ENCODE data around the gene PAPPA2. TPM values are rescaled to one million over a fixed set of nuclear protein-coding genes. Genes with fewer than 3 reads are reported as not detected.

PAPPA2 gene
- total and polyA plus RNA-seq, 2 of the 8 experiments (the other 6 are each of a cell fraction or from before 2014, with no cell fraction given): 0.08 to 0.88 TPM

- Histone ChIP-seq H3K79me2 (ENCODE audit: control insufficient read depth in 1 of 2, insufficient read depth in 2 of 2, low read length in 2 of 2) (no peaks in the 10 kb centered on the region), H3K79me1 (ENCODE audit: low read depth, low read length) (no peaks in the 10 kb centered on the region), H2BK15ac (ENCODE audit: low read length) (no peak overlapping the region), H3K4me2 (ENCODE audit: insufficient read depth in 1 of 2, low read depth in 2 of 2, low read length in 2 of 2) (no peak overlapping the region), H3K23ac (ENCODE audit: insufficient read length) (no peak overlapping the region), H4K8ac (ENCODE audit: extremely low read depth, insufficient read depth, low read length) (no peak overlapping the region), H3K4ac (replicated peaks; ENCODE audit: insufficient read length, low read depth, low read length) (no peak overlapping the region), H2BK5ac (ENCODE audit: low read depth, low read length) (no peak overlapping the region), H3K4me1 (replicated peaks in 1 of 4; ENCODE audit: control insufficient read depth in 3 of 4, insufficient read depth in 4 of 4, low read length in 3 of 4) (peaks cover 0 to 7% (median 5%) of the 10 kb centered on the region in 4 experiments; a peak in 4 of 7 replicates), H3K56ac (replicated peaks; ENCODE audit: insufficient read length, low read depth, low read length) (no peak overlapping the region), H3K9me3 (ENCODE audit: insufficient read depth in 2 of 2, low read depth in 1 of 2, low read length in 1 of 2) (no peaks in the 10 kb centered on the region), H2BK20ac (ENCODE audit: low read length) (no peak overlapping the region), H3K9ac (replicated peaks in 1 of 4; ENCODE audit: extremely low read depth in 1 of 4, low read depth in 3 of 4, low read length in 3 of 4) (no peak overlapping the region), H4K5ac (ENCODE audit: insufficient read length, low read depth, low read length) (no peak overlapping the region), H2AK5ac (ENCODE audit: low read depth, low read length) (no peak overlapping the region), H3K27ac (ENCODE audit: low read depth, low read length) (no peak overlapping the region), H3K14ac (ENCODE audit: insufficient read length) (no peak overlapping the region), H3K4me3 (ENCODE audit: extremely low read depth in 1 of 4, insufficient read depth in 2 of 4, low read depth in 3 of 4, low read length in 4 of 4) (no peak overlapping the region), H2BK120ac (replicated peaks; ENCODE audit: low read depth, low read length) (no peak overlapping the region), H3K18ac (ENCODE audit: extremely low read depth, low read length) (no peak overlapping the region), H3K27me3 (replicated peaks in 1 of 4; ENCODE audit: control insufficient read depth in 3 of 4, extremely low read depth in 1 of 4, insufficient read depth in 3 of 4, low read length in 3 of 4) (no peaks in the 10 kb centered on the region), H2BK12ac (ENCODE audit: low read depth, low read length) (no peak overlapping the region), H4K91ac (replicated peaks; ENCODE audit: insufficient read length, low read length) (no peak overlapping the region), H2AFZ (ENCODE audit: low read length) (no peak overlapping the region), H4K20me1 (replicated peaks in 1 of 2; ENCODE audit: control insufficient read depth in 1 of 2, insufficient read depth in 2 of 2, low read length in 2 of 2) (no peaks in the 10 kb centered on the region), H3K36me3 (ENCODE audit: control insufficient read depth in 2 of 4, insufficient read depth in 4 of 4, low read length in 3 of 4) (no peaks in the 10 kb centered on the region), H3K23me2 (ENCODE audit: low read depth, low read length) (no peaks in the 10 kb centered on the region)
- FAIRE-seq (no peak), DNase-seq (ENCODE audit: low read depth in 1 of 2, low spot score in 2 of 2) (no peak)
- CTCF ChIA-PET (ENCODE audit: partially characterized antibody): interaction anchor here (0.7 to 10.1 kb wide), 20 partner anchors 9 to 347 kb away, joined by 3 to 105 read pairs (median 6); no protein-coding TSS in a partner anchor
- WGBS, 2 experiments (ENCODE audit: extremely low coverage in 1 of 2, insufficient coverage in 1 of 2, insufficient read length in 1 of 2, insufficient replicate concordance in 2 of 2, low coverage in 1 of 2, low lambda C conversion rate in 2 of 2, missing lambda C conversion rate in 1 of 2): 92% methylated on average over 4 of the region's 4 CpGs; no CpG with 5 or more reads in 1 of the 2 experiments
- POLR2A ChIA-PET (ENCODE audit: partially characterized antibody): no interaction called here
- no peak for TF ChIP-seq BCL11A (IDR thresholded peaks at IDR 0.05; ENCODE audit: low read depth in 2 of 2, low read length in 2 of 2)
- no peak for TF ChIP-seq RNF2 (IDR thresholded peaks at IDR 0.05; ENCODE audit: borderline replicate concordance, low read depth, low read length, missing control alignments, poor library complexity, severe bottlenecking)
- no peak for TF ChIP-seq SUZ12 (IDR thresholded peaks at IDR 0.05; ENCODE audit: low read length)
- TF ChIP-seq SAP30 (IDR thresholded peaks at IDR 0.05; ENCODE audit: insufficient read depth, insufficient replicate concordance, low read length): no peak
- TF ChIP-seq KDM4A (IDR thresholded peaks at IDR 0.05; ENCODE audit: low read depth, low read length, severe bottlenecking): no peak
- TF ChIP-seq NANOG (IDR thresholded peaks at IDR 0.05; ENCODE audit: insufficient read depth, low read depth, low read length, poor library complexity, severe bottlenecking): no peak
- no peak for TF ChIP-seq CHD1 (IDR thresholded peaks at IDR 0.05; ENCODE audit: low read depth, low read length)
- no peak for TF ChIP-seq ATF2 (IDR thresholded peaks at IDR 0.05; ENCODE audit: low read length)
- no peak for TF ChIP-seq MAFK (IDR thresholded peaks at IDR 0.05; ENCODE audit: low read depth, low read length)
- TF ChIP-seq SRF (IDR thresholded peaks at IDR 0.05; ENCODE audit: low read depth, low read length): no peak
- no peak for TF ChIP-seq KDM5A (IDR thresholded peaks at IDR 0.05; ENCODE audit: low read length)
- TF ChIP-seq CEBPB (IDR thresholded peaks at IDR 0.05; ENCODE audit: low read depth, low read length): no peak
Measured at GRCh38 chr1:176692431-176692830, 229.5 kb downstream of the PAPPA2 start.
